C4-2B (cell line): ENCODE results near the gene ZFP36L1.

ENCODE experiments used
- ZFX ChIP-seq: fragments of 450-650 bp; IDR thresholded peaks from 2 replicates; pipeline ENCODE4 v1.6.1; 2017
- TF ChIP-seq, protein P1 (sequence below): fragments of 450-650 bp; conservative IDR thresholded peaks from 2 replicates; pipeline ENCODE4 v1.5.1; 2017; ENCODE audit warnings: mild to moderate bottlenecking

DNA sequence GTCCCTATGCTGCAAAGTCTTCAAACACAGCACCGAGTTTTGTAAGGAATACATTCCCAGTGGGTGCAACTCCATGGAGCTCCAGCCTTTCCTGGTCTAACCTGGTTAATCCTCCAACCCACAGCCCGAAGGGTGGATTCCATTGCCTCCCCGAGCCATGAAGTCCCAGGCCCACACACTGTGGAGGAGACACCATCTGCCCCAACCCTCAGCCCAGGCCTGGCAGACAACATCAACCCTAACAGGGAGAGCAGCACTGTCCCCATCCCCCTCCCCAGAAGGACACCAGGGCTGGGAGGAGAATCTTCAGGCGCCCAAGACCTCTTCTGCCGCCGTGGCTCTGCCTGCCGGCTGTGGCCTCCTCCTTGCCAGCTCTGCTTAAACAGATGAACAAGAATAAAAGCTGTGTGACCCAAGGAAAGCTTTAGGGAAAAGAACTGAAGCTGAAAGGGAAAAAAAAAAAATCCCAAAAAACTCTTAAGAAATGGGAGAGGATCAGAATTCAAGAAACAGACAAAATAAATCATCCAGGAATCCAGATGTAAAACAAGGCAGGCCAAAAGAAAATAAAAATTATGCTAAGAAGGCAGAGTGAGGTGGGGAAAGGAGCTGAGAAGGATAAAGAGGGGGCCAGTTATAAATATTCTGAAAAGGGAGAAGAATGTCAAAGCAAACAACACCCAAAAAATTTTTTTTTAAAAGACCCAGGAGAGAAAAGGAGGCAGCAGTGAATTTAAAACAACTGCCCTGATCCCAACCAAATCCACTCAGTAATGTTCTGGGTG lies 16.0 kb upstream of the ZFP36L1 start:
- TF ChIP-seq, protein P1, sequence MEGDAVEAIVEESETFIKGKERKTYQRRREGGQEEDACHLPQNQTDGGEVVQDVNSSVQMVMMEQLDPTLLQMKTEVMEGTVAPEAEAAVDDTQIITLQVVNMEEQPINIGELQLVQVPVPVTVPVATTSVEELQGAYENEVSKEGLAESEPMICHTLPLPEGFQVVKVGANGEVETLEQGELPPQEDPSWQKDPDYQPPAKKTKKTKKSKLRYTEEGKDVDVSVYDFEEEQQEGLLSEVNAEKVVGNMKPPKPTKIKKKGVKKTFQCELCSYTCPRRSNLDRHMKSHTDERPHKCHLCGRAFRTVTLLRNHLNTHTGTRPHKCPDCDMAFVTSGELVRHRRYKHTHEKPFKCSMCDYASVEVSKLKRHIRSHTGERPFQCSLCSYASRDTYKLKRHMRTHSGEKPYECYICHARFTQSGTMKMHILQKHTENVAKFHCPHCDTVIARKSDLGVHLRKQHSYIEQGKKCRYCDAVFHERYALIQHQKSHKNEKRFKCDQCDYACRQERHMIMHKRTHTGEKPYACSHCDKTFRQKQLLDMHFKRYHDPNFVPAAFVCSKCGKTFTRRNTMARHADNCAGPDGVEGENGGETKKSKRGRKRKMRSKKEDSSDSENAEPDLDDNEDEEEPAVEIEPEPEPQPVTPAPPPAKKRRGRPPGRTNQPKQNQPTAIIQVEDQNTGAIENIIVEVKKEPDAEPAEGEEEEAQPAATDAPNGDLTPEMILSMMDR: no peak
- TF ChIP-seq ZFX: no peak
